NCI-H146 treated with DMSO at 0.1 percent for 48 hours (cell line): ENCODE data around the gene SH3BP4.
A peak's percentile ranks its signal among the peaks of the same experiment; 100 is the strongest.

Experiments
- DNase-seq: peaks from one replicate; lab custom pipeline; 2025; ENCODE audit not compliant: unreplicated experiment; lab: John Stamatoyannopoulos, UW

The SH3BP4 gene

GRCh38 chr2:235083822-235084221 is 132.0 kb downstream of the SH3BP4 start:
- no peak for DNase-seq

- no peak for DNase-seq
These were observed 132.6 kb downstream of the SH3BP4 start for GRCh38 chr2:235084424-235084823.

GRCh38 chr2:235085476-235085875 is 133.7 kb downstream of the SH3BP4 start:
- no peak for DNase-seq

- no peak for DNase-seq
These were observed 134.8 kb downstream of the SH3BP4 start for GRCh38 chr2:235086481-235087184.

GRCh38 chr2:235087832-235088495 is 136.1 kb downstream of the SH3BP4 start:
- DNase-seq, result no peak

- no peak for DNase-seq
These were observed 136.7 kb downstream of the SH3BP4 start for GRCh38 chr2:235088496-235088921.

- DNase-seq, result no peak
These were observed 139.6 kb downstream of the SH3BP4 start for GRCh38 chr2:235091421-235091820.

GRCh38 chr2:235091983-235092382 is 140.2 kb downstream of the SH3BP4 start:
- no peak for DNase-seq

GRCh38 chr2:235092433-235093223 is 140.8 kb downstream of the SH3BP4 start:
- no peak for DNase-seq

- no peak for DNase-seq
These were observed 142.6 kb downstream of the SH3BP4 start for GRCh38 chr2:235094457-235094856.

GRCh38 chr2:235095569-235095968 is 143.8 kb downstream of the SH3BP4 start:
- no peak for DNase-seq

- DNase-seq, result no peak
These were observed 144.6 kb downstream of the SH3BP4 start for GRCh38 chr2:235096447-235096846.

- DNase-seq, result no peak
These were observed 145.4 kb downstream of the SH3BP4 start for GRCh38 chr2:235097196-235097595.

- DNase-seq, result peak; percentile 32
These were observed 146.5 kb downstream of the SH3BP4 start for GRCh38 chr2:235098269-235098668.

- DNase-seq, result no peak
These were observed 147.1 kb downstream of the SH3BP4 start for GRCh38 chr2:235098736-235099494.

GRCh38 chr2:235102896-235103295 is 151.1 kb downstream of the SH3BP4 start:
- DNase-seq, result no peak
